GM18858 (cell line): ENCODE results near the gene VIPR2.
"Not testable (repeated sequence)": the region's sequence is repeated elsewhere in the genome, so short reads cannot be mapped to it uniquely, and the experiment has no call there.

ENCODE experiments used
- ATAC-seq: cut with Tn5 transposase; IDR thresholded peaks from one replicate; pipeline ENCODE4 v1.9.1; 2021; ENCODE audit not compliant: unreplicated experiment

VIPR2 gene

GRCh38 chr7:159140170-159140910, 4.3 kb downstream of the VIPR2 start:
- no peak for ATAC-seq

DNA sequence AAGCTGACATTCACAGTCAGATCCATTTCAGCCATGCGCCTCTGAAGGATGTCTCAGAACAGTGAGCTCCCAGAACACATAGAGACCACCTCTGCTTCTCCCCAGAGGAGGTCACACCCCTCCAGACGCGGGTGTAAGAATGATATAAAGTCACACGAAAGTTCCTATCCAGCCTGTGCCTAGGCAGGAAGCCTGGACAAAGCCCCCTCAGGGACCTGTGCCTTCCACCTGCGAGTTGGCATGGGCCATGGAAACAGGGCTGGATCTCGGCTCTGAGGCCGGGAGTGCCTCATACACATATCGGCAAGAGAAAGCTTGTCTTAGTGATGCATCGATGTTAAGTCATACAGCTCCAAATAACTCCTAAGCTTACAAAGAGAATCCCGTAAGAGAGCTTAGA, 5.0 kb downstream of the VIPR2 start:
- ATAC-seq: no peak

GRCh38 chr7:159139202-159139601, 5.5 kb downstream of the VIPR2 start:
- ATAC-seq: no peak

DNA sequence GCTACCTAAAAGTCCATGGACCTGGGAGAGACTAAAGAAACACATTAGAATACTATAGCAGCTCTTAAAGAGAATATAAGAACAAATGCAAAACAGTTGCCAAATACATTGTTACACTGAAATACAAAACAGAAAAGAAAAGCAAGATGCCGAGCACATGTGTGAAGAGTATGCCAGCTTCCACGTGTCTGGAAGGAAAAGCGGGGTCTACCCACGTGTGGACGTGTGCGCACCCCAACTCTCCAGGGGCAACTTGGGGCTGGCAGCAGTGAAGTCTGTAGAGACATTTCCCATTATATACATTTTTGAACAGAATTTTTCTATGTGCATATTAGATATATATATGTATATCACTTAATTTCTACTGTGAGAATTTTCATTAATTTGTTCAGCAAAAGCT, 6.2 kb downstream of the VIPR2 start:
- no peak for ATAC-seq

DNA sequence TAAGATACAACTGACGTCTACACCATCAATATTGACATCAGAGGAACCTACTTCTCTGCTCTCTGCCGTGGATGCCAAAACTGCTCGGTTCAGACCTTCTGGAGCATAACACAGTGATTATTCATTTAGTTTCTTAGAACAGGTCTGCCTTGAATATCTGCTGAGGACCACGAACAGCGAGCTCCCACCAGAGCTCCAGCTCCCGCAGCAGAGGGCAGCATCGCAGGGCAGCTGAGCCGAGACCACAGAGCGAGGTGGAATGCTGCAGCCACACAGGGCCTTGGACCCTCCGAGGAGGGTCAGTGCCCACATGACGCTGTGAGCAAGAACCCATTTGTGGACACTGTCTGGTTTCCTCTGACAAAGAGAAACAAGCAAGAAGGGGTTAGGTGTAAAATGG, 6.8 kb downstream of the VIPR2 start:
- ATAC-seq: no peak

DNA sequence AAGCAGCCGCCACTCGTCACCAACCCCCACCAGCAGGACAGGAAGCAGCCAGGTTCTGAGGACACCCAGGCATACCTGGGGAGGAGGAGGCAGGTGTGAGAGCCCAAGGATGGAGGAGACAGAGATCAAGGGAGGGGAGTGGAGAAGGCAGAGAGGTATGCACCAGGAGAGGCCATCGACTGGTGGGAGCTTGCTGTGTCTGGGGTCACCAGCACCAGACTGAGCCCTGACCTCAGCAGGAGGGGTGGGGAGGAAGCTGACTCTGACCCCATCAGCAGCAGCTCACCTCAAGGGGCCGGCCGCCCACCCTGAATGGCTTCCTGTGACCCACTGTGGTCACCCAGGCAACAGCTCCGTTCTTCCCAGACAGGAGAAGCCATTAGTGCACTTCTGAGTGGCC, 7.8 kb downstream of the VIPR2 start:
- ATAC-seq: no peak

DNA sequence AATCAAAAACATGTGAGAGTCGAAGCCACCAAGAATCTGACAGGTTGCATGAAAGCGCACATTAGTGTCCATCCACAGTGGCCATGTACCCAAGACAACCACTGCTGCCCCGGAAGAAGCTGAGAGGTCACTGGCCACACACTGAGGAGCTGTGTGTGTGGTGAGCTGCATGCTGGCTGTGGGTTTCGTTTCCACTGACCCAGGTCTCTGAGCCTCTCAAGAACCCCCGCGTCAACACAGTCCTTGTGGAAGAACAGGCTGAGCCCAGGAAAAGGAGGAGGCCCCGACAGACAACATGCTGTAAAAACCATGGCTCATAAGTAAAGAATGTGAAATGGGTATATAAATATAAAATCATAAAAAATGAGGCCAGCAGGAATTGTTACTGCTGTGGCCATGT, 8.2 kb downstream of the VIPR2 start:
- no peak for ATAC-seq

GRCh38 chr7:159136013-159136412, 8.7 kb downstream of the VIPR2 start:
- ATAC-seq: no peak

DNA sequence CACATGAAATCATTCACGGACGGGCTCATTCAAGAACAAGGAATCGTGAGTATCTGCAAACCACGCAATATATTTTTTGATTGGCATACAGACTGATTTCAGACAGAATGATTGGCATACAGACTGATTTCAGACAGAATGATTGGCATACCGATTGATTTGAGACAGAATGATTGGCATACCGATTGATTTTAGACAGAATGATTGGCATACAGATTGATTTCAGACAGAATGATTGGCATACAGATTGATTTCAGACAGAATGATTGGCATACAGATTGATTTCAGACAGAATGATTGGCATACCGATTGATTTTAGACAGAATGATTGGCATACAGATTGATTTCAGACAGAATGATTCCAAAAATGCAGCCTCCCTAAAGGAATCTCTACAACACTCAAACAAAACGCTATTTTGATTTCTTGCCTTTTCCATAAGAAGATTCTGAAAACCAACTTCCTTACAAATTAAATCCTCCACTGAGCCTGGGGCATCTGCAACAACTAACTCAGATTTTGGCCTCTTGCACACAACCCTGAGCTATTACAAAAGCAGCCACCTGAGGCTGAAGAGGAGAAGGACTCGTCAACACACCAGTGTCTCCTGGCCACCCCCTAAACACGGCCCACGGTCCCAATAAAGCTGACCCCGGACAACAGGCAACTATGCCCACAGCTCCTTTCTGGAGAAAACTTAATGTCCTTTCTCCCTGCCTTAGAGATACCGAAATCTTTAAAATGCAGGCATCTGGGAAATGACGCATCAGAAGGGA, 11.8 kb downstream of the VIPR2 start:
- not testable (repeated sequence) for ATAC-seq

DNA sequence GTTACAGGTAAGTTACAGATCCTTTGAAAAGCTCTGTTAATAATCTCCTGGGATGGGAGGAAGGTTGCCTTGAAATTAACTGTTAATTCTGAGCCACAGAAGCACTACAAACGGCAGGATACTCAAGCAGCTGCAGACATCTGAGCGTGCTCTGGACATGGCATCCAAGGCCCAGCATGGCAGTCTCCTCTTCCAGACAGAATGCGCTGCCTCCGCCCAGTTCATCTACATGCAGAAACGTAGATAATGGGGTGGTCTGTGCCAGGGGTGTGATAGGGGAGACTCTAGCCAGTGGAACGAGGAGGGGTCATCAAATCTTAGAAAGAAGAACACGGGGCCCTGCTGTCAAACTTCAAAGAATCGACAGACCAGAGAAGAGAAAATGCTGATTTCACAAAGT, 13.8 kb downstream of the VIPR2 start:
- ATAC-seq: no peak

DNA sequence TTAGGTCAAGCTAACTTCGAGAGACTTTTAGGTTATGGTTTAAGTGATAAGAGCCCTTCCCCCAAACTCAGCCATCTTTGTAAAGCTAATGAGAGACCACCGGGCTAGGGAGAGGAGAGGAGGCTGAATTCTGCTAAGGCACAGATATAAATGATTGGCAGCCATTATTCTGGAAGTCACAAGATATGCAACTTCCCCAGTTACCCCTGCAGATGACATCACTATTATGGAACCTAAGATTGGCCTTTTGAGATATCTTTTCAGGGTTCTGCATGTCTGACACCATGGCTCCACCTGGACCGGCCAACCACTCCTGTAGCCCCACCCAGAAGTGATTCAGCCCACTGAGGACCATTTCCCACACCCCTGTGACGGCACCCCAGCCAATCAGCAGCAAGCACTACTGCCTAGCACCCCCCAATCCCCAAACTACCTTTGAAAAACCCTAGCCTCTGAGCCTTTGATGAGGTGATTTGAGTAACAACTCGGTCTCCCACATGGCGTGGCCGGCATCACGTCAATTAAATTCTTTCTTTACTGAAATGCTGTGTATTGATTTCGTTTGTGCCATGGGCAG, 14.4 kb downstream of the VIPR2 start:
- ATAC-seq: no peak

DNA sequence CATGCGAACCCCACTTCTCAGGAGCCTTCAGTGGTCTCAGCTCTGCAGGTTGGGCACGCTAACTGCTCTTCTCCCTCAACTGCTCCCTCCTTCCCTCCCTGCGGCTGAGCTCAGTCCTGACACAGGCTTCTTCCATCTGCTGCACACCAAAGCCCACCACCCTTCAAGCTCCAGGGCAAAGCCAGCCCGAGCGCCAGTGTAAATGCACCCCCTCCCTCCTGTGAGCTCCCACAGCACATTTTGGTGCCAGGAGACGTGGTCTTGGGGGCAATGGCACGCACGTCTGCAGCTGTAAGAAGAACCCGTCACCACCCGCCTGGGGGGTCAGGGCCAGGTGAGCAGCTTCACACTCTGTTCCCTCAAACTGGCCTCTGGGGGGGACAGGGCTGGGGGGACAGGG, 15.9 kb downstream of the VIPR2 start:
- ATAC-seq: no peak

GRCh38 chr7:159127691-159128642, 16.7 kb downstream of the VIPR2 start:
- ATAC-seq: no peak

GRCh38 chr7:159126311-159127260, 18.1 kb downstream of the VIPR2 start:
- no peak for ATAC-seq

DNA sequence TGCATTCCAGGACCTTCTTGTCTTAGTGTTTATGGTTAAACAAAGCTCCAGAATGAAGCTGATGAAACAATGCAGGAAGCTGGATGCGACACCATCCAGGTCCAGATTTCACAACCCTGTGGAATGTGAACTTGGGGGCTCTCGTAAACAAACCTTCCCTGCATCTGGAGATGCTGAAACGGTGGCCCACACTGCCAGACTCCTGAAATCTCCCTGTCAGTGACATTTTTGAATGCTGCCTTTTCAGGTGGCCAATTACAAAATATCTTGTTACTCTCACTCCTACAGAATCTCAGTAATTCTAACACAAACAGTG, 18.8 kb downstream of the VIPR2 start:
- no peak for ATAC-seq

GRCh38 chr7:159125104-159125954, 19.3 kb downstream of the VIPR2 start:
- ATAC-seq: no peak

DNA sequence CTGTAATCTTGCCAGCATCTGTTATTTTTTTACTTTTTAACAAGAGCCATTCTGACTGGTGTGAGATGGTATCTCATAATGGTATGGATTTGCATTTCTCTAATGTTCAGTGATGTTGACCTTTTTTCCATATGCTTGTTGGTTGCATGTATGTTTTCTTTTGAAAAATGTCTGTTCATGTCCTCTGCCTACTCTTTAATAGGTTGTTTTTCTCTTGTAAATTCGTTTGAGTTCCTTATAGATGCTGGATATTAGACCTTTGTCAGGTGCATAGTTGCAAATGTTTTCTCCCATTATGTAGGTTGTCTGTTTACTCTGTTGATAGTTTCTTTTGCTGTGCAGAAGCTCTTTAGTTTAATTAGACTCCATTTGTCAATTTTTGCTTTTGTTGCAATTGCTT, 20.9 kb downstream of the VIPR2 start:
- not testable (repeated sequence) for ATAC-seq

GRCh38 chr7:159123294-159123693, 21.4 kb downstream of the VIPR2 start:
- not testable (repeated sequence) for ATAC-seq

DNA sequence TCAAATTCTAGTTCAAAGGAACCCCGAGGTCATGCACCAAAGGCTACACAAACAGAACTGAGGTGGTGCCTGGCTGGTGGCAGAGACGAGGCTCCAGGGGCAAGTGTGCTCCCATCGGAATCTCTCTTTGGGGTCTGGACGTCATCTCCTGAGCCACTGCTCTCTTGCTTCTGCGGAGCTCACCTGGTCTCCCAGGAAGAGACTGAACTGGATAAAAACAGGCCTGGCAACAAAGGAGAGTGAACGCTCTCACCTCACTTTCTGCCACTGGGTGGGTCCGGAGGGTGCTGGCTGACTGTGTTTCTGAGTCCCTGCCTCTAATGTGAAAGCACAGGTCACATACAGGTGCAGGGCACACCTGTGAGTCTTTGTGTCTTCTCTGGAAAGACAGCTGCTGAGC, 22.4 kb downstream of the VIPR2 start:
- ATAC-seq: no peak
